Lower lobe of right lung (tissue), 2 donors: ENCODE results near the gene PGM5. TPM values are rescaled to one million over a fixed set of nuclear protein-coding genes. Genes with fewer than 3 reads are reported as not detected.
A peak's percentile ranks its signal among the peaks of the same experiment; 100 is the strongest.

Experiments used
- ATAC-seq, 2 donors: fragments of 200-7000 bp; cut with Tn5 transposase; one replicate each; pipeline ENCODE4 v1.9.1; 2020 to 2022; ENCODE audit warnings: mild to moderate bottlenecking in 2 of 2, moderate library complexity in 2 of 2
- DNase-seq: peaks from one replicate; pipeline ENCODE4 v3.0.0-alpha.2; 2020
- H3K27ac ChIP-seq: fragments of 200-600 bp; one replicate; pipeline ENCODE4 v1.8.0; 2022
- H3K27me3 ChIP-seq: fragments of 200-600 bp; one replicate; pipeline ENCODE4 v1.8.0; 2022; ENCODE audit warnings: low read depth
- H3K36me3 ChIP-seq: fragments of 200-600 bp; one replicate; pipeline ENCODE4 v1.8.0; 2022; ENCODE audit warnings: mild to moderate bottlenecking
- H3K4me1 ChIP-seq: fragments of 200-600 bp; one replicate; pipeline ENCODE4 v1.8.0; 2022
- H3K4me3 ChIP-seq: fragments of 200-600 bp; one replicate; pipeline ENCODE4 v1.8.0; 2022; ENCODE audit warnings: mild to moderate bottlenecking
- H3K9me3 ChIP-seq: fragments of 200-600 bp; one replicate; pipeline ENCODE4 v1.8.0; 2022
- CTCF ChIP-seq: fragments of 200-600 bp; IDR thresholded peaks from one replicate; pipeline ENCODE4 v1.8.0; 2022; ENCODE audit warnings: antibody characterized with exemption, mild to moderate bottlenecking
- intact Hi-C: fragments of 100-400 bp; cut with DNase I; formaldehyde crosslinking; loops from one replicate; pipeline ENCODE4 v1.11.0; 2022
- total RNA-seq: library from RNA; stranded (reverse); fragmentation: NEBNext Ultra II Directional; extraction: Animal tissue kit (Norgen Biotek cat#: 25700); gene quantifications from one replicate; pipeline ENCODE4 v1.2.1, GENCODE V29; 2021
- donor health status: DM: no; HTN: yes; CAD: no; lungs with severe emphysema.

Gene PGM5
- total RNA-seq, 1 donor from 2014 or later, result 26.3 TPM

- DNase-seq (no peak), ATAC-seq (no peak)
- Histone ChIP-seq H3K9me3 (no peaks in the 10 kb centered on the region), H3K4me1 (no peaks in the 10 kb centered on the region), H3K4me3 (no peak overlapping the region), H3K27ac (no peak overlapping the region), H3K27me3 (no peaks in the 10 kb centered on the region), H3K36me3 (no peaks in the 10 kb centered on the region)
- no peak for TF ChIP-seq CTCF
- intact Hi-C loops, result no loop called here
Observed at GRCh38 chr9:68523367-68523936, 167.0 kb downstream of the PGM5 start.

- DNase-seq (peak; percentile 82), ATAC-seq (peak; percentile 92 to 96)
- intact Hi-C loops, result no loop called here
- Histone ChIP-seq H3K4me1 (no peaks in the 10 kb centered on the region), H3K4me3 (no peak overlapping the region), H3K36me3 (no peaks in the 10 kb centered on the region), H3K9me3 (no peaks in the 10 kb centered on the region), H3K27ac (peak overlapping the region; percentile 71), H3K27me3 (no peaks in the 10 kb centered on the region)
- TF ChIP-seq CTCF, result no peak
Observed at GRCh38 chr9:68530618-68531017, 174.2 kb downstream of the PGM5 start.

GRCh38 chr9:68532131-68532530 is 175.7 kb downstream of the PGM5 start:
- DNase-seq (no peak), ATAC-seq (no peak)
- no peaks in the 10 kb centered on the region for H3K4me1 ChIP-seq
- H3K4me3 ChIP-seq, result no peak overlapping the region
- H3K36me3 ChIP-seq, result no peaks in the 10 kb centered on the region
- H3K27ac ChIP-seq, result peak overlapping the region; percentile 15
- TF ChIP-seq CTCF, result no peak
- no peaks in the 10 kb centered on the region for H3K27me3 ChIP-seq
- no peaks in the 10 kb centered on the region for H3K9me3 ChIP-seq
- intact Hi-C loops, result no loop called here

GRCh38 chr9:68533678-68534077 is 177.3 kb downstream of the PGM5 start:
- no peak overlapping the region for H3K4me3 ChIP-seq
- no peak for ATAC-seq
- H3K36me3 ChIP-seq, result no peaks in the 10 kb centered on the region
- no peak for DNase-seq
- no peaks in the 10 kb centered on the region for H3K9me3 ChIP-seq
- intact Hi-C loops, result no loop called here
- H3K4me1 ChIP-seq, result no peaks in the 10 kb centered on the region
- no peak overlapping the region for H3K27ac ChIP-seq
- no peak for TF ChIP-seq CTCF
- H3K27me3 ChIP-seq, result no peaks in the 10 kb centered on the region

GRCh38 chr9:68536876-68537615 is 180.6 kb downstream of the PGM5 start:
- intact Hi-C loops, result no loop called here
- no peak overlapping the region for H3K4me3 ChIP-seq
- no peaks in the 10 kb centered on the region for H3K9me3 ChIP-seq
- H3K36me3 ChIP-seq, result no peaks in the 10 kb centered on the region
- no peaks in the 10 kb centered on the region for H3K27me3 ChIP-seq
- ATAC-seq, result no peak
- peaks cover 11% of the 10 kb centered on the region for H3K4me1 ChIP-seq
- no peak for DNase-seq
- no peak for TF ChIP-seq CTCF
- peak overlapping the region; percentile 47 for H3K27ac ChIP-seq
